GM23338 (cell line): ENCODE results near the gene PID1. TPM values are rescaled to one million over a fixed set of nuclear protein-coding genes. Genes with fewer than 3 reads are reported as not detected.
A peak's percentile ranks its signal among the peaks of the same experiment; 100 is the strongest.

Source experiments
- ATAC-seq: fragments of 200-7000 bp; cut with Tn5 transposase; 3 replicates; pipeline ENCODE4 v1.9.1; 2020
- DNase-seq: peaks from one replicate; pipeline ENCODE4 v3.0.0-alpha.2; 2015; ENCODE audit warnings: low spot score
- H2AFZ ChIP-seq: fragments of 200-600 bp; sonication (generic); 2 replicates; pipeline ENCODE4 v1.8.0; 2016; ENCODE audit warnings: antibody characterized with exemption, mild to moderate bottlenecking, moderate library complexity
- H3F3A ChIP-seq: fragments of 200-600 bp; sonication (generic); replicated peaks from 2 replicates; pipeline ENCODE4 v1.8.0; 2017; ENCODE audit warnings: antibody characterized with exemption, mixed run types, low read depth
- H3K27ac ChIP-seq: fragments of 200-600 bp; sonication (generic); 2 replicates; pipeline ENCODE4 v1.6.1; 2016; ENCODE audit warnings: low read depth
- H3K27me3 ChIP-seq: fragments of 200-600 bp; sonication (generic); 2 replicates; pipeline ENCODE4 v1.8.0; 2016; ENCODE audit warnings: mild to moderate bottlenecking, mixed run types, moderate library complexity; ENCODE audit not compliant: insufficient read depth
- H3K36me3 ChIP-seq: fragments of 200-600 bp; sonication (generic); 2 replicates; pipeline ENCODE4 v1.8.0; 2016; ENCODE audit warnings: mild to moderate bottlenecking; ENCODE audit not compliant: insufficient read depth
- H3K4me1 ChIP-seq: fragments of 200-600 bp; sonication (generic); 2 replicates; pipeline ENCODE4 v1.8.0; 2016; ENCODE audit warnings: mild to moderate bottlenecking, moderate library complexity; ENCODE audit not compliant: insufficient read depth
- H3K4me2 ChIP-seq: fragments of 200-600 bp; sonication (generic); 2 replicates; pipeline ENCODE4 v1.7.1; 2017; ENCODE audit warnings: mixed run types
- H3K4me3 ChIP-seq: fragments of 200-600 bp; sonication (generic); 2 replicates; pipeline ENCODE4 v1.6.1; 2016; ENCODE audit warnings: mixed run types
- H3K79me2 ChIP-seq: fragments of 200-600 bp; sonication (generic); replicated peaks from 2 replicates; pipeline ENCODE4 v1.8.0; 2017; ENCODE audit warnings: mild to moderate bottlenecking; ENCODE audit not compliant: insufficient read depth
- H3K9me2 ChIP-seq: fragments of 200-600 bp; sonication (generic); 2 replicates; pipeline ENCODE4 v1.8.0; 2017; ENCODE audit not compliant: insufficient read depth
- H4K20me1 ChIP-seq: fragments of 200-600 bp; sonication (generic); replicated peaks from 2 replicates; pipeline ENCODE4 v1.8.0; 2017; ENCODE audit warnings: mild to moderate bottlenecking; ENCODE audit not compliant: insufficient read depth
- H3K27ac Mint-ChIP-seq: 2 replicates; pipeline ENCODE4 v1.8.0; 2020; ENCODE audit warnings: inconsistent platforms, mild to moderate bottlenecking, moderate library complexity, mixed read lengths
- H3K27me3 Mint-ChIP-seq: 3 replicates; pipeline ENCODE4 v1.8.0; 2022; ENCODE audit warnings: low read depth, mild to moderate bottlenecking, moderate library complexity, mixed read lengths, inconsistent platforms; ENCODE audit not compliant: insufficient read depth, poor library complexity
- H3K36me3 Mint-ChIP-seq: 3 replicates; pipeline ENCODE4 v1.8.0; 2021; ENCODE audit warnings: low read depth, mild to moderate bottlenecking, inconsistent platforms, moderate library complexity, mixed read lengths
- H3K4me1 Mint-ChIP-seq: 3 replicates; pipeline ENCODE4 v1.8.0; 2020; ENCODE audit warnings: mild to moderate bottlenecking, inconsistent platforms, mixed read lengths
- H3K4me3 Mint-ChIP-seq: 3 replicates; pipeline ENCODE4 v1.8.0; 2021; ENCODE audit warnings: moderate library complexity, mild to moderate bottlenecking, inconsistent platforms, mixed read lengths
- H3K9me3 Mint-ChIP-seq: 3 replicates; pipeline ENCODE4 v1.8.0; 2020; ENCODE audit warnings: moderate library complexity, mild to moderate bottlenecking, inconsistent platforms, mixed read lengths
- CREB1 ChIP-seq: fragments of 250-450 bp; sonication (Bioruptor Pico); IDR thresholded peaks from 2 replicates; pipeline ENCODE4 v1.5.0; 2020; ENCODE audit warnings: low read depth, mild to moderate bottlenecking, moderate library complexity
- EZH2 ChIP-seq: fragments of 200-600 bp; sonication (generic); IDR thresholded peaks from one replicate; pipeline ENCODE4 v1.8.0; 2017; ENCODE audit warnings: antibody characterized with exemption, mild to moderate bottlenecking, low read depth; ENCODE audit not compliant: unreplicated experiment
- EZH2phosphoT487 ChIP-seq: fragments of 200-600 bp; sonication (generic); IDR thresholded peaks from one replicate; pipeline ENCODE4 v1.8.1; 2018; ENCODE audit warnings: antibody characterized with exemption; ENCODE audit not compliant: unreplicated experiment
- JUNB ChIP-seq: IDR thresholded peaks from one replicate; pipeline ENCODE4 v1.6.1; 2016; ENCODE audit warnings: antibody characterized with exemption; ENCODE audit not compliant: unreplicated experiment
- POLR2AphosphoS5 ChIP-seq: IDR thresholded peaks from 2 replicates; pipeline ENCODE4 v1.6.1; 2016; ENCODE audit warnings: antibody characterized with exemption, low read depth
- REST ChIP-seq: IDR thresholded peaks from one replicate; pipeline ENCODE4 v1.6.1; 2018; ENCODE audit warnings: antibody characterized with exemption; ENCODE audit not compliant: unreplicated experiment
- ZNF114 ChIP-seq: fragments of 250-450 bp; sonication (Bioruptor Pico); IDR thresholded peaks from 2 replicates; pipeline ENCODE4 v1.5.0; 2020; ENCODE audit warnings: mild to moderate bottlenecking, moderate library complexity
- polyA plus RNA-seq: library from polyadenylated mRNA; unstranded; fragments of >200 nt; fragmentation: Nextera tagmentation; extraction: Ambion mirVana; gene quantifications from 2 replicates; pipeline ENCODE4 v1.2.1, GENCODE V29; 2016
- total RNA-seq: library from RNA; depleted of rRNA; stranded (reverse); fragments of >200 nt; shearing (Covaris generic); gene quantifications from 2 replicates; pipeline ENCODE4 v1.2.3, GENCODE V29; 2014
- TF ChIP-seq, protein P1 (sequence below), 2 experiments: fragments of 200-600 bp in 1 of 2; sonication (generic) in 1 of 2; conservative IDR thresholded peaks; 2 replicates each; pipeline versions ENCODE4 v1.5.1 to v1.6.1; 2016 to 2017; ENCODE audit warnings: antibody characterized with exemption in 2 of 2, low read depth in 2 of 2, mild to moderate bottlenecking in 2 of 2, moderate library complexity in 1 of 2

Gene PID1
- total and polyA plus RNA-seq, 2 experiments from 2014 or later = 1.7 to 2.4 TPM

GRCh38 chr2:229090225-229090624 is 180.9 kb downstream of the PID1 start (continued):
- TF ChIP-seq REST (no peak), POLR2AphosphoS5 (no peak)

GRCh38 chr2:229089776-229090175 is 181.3 kb downstream of the PID1 start:
- Mint-ChIP-seq H3K4me3 (no peak overlapping the region), H3K27me3 (peaks cover 2% of the 10 kb centered on the region), H3K9me3 (no peaks in the 10 kb centered on the region), H3K36me3 (no peaks in the 10 kb centered on the region), H3K4me1 (peaks cover 18% of the 10 kb centered on the region), H3K27ac (peak overlapping the region; percentile 39)
- Histone ChIP-seq H3K27ac (no peak overlapping the region), H3K36me3 (no peaks in the 10 kb centered on the region), H3K4me1 (peaks cover 12% of the 10 kb centered on the region), H2AFZ (no peak overlapping the region), H3F3A (no peaks in the 10 kb centered on the region), H3K79me2 (no peaks in the 10 kb centered on the region), H3K4me3 (no peak overlapping the region), H3K27me3 (no peaks in the 10 kb centered on the region), H4K20me1 (no peaks in the 10 kb centered on the region), H3K9me2 (no peaks in the 10 kb centered on the region), H3K4me2 (no peak overlapping the region)
- TF ChIP-seq, protein P1, sequence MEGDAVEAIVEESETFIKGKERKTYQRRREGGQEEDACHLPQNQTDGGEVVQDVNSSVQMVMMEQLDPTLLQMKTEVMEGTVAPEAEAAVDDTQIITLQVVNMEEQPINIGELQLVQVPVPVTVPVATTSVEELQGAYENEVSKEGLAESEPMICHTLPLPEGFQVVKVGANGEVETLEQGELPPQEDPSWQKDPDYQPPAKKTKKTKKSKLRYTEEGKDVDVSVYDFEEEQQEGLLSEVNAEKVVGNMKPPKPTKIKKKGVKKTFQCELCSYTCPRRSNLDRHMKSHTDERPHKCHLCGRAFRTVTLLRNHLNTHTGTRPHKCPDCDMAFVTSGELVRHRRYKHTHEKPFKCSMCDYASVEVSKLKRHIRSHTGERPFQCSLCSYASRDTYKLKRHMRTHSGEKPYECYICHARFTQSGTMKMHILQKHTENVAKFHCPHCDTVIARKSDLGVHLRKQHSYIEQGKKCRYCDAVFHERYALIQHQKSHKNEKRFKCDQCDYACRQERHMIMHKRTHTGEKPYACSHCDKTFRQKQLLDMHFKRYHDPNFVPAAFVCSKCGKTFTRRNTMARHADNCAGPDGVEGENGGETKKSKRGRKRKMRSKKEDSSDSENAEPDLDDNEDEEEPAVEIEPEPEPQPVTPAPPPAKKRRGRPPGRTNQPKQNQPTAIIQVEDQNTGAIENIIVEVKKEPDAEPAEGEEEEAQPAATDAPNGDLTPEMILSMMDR (conservative IDR thresholded peaks at IDR 0.05; ENCODE audit: low read depth in 2 of 2) = no peak
- TF ChIP-seq CREB1 (CRISPR knock-in tag) = no peak
- TF ChIP-seq POLR2AphosphoS5 = no peak
- no peak for TF ChIP-seq JUNB
- no peak for TF ChIP-seq EZH2phosphoT487
- TF ChIP-seq ZNF114 = no peak
- ATAC-seq = no peak
- no peak for DNase-seq

GRCh38 chr2:229088966-229089700 is 182.0 kb downstream of the PID1 start:
- no peak for ATAC-seq
- H3K36me3 Mint-ChIP-seq = no peaks in the 10 kb centered on the region
- no peak overlapping the region for H3K4me3 Mint-ChIP-seq
- Histone ChIP-seq H3K4me1 (peaks cover 8% of the 10 kb centered on the region; the same call in 1 of the 2 replicates), H3K4me2 (no peak overlapping the region), H3F3A (no peaks in the 10 kb centered on the region), H4K20me1 (no peaks in the 10 kb centered on the region), H3K79me2 (no peaks in the 10 kb centered on the region), H3K27me3 (no peaks in the 10 kb centered on the region), H3K36me3 (no peaks in the 10 kb centered on the region), H2AFZ (no peak overlapping the region), H3K4me3 (no peak overlapping the region), H3K9me2 (no peaks in the 10 kb centered on the region), H3K27ac (no peak overlapping the region)
- DNase-seq = no peak
- peaks cover 13% of the 10 kb centered on the region for H3K4me1 Mint-ChIP-seq
- H3K27me3 Mint-ChIP-seq = peaks cover 2% of the 10 kb centered on the region
- no peak overlapping the region for H3K27ac Mint-ChIP-seq
- no peaks in the 10 kb centered on the region for H3K9me3 Mint-ChIP-seq
- TF ChIP-seq POLR2AphosphoS5 (no peak), EZH2 (no peak), REST (no peak), JUNB (no peak)
